ENCODE data around the gene ANKRD13A.

DNA sequence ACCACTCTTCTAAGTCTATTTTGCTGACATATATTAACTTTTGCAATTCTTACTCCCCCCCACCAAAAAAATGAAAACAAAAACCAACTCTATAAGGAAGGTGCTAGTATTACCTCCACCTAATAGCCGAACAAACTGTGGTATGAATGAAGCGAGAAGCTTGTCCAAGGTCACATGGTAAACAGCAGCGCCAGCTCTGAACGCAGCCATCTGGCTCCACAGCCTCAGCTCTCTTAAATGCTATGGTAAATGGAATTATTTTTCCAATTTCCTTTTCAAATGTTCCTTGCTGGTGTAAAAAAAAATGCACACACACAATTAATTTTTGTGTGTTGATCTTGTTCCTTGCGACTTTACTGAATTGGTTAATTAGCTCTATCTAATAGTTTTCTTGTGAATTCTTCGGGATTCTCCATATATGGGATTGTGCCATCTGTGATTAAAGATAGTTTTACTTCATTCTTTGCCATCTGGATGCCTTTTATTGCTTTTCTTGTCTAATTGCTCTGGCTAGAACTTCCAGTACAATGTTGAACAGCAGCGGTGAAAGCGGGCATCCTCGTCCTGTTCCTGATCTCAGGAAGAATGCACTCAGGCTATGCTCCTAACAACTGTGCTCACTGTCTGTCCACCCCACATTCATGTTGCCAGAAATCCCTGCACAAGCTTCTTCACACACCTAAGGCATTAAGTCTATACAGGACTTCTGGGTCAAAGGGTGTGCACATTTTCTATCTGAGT lies 59.8 kb downstream of the ANKRD13A start:
- TF ChIP-seq POLR2A (IDR thresholded peaks at IDR 0.05; ENCODE audit: low read depth, low read length) (no peak), SPI1 (IDR thresholded peaks at IDR 0.05; ENCODE audit: low read depth, low read length) (no peak), POLR2AphosphoS5 (IDR thresholded peaks at IDR 0.05; ENCODE audit: low read depth, low read length) (no peak), PAX5 (IDR thresholded peaks at IDR 0.05; ENCODE audit: insufficient read depth, low read length, severe bottlenecking) (no peak)
